ENCODE data around the gene ZCWPW1.
"Not testable (repeated sequence)": the region's sequence is repeated elsewhere in the genome, so short reads cannot be mapped to it uniquely, and the experiment has no call there.

ZCWPW1 gene

GRCh38 chr7:100449190-100449795 is 20.8 kb upstream of the ZCWPW1 start:
- no CpG with 5 or more reads among the region's 13 CpGs for WGBS (ENCODE audit: extremely low coverage, insufficient coverage, insufficient read length)

GRCh38 chr7:100447363-100447762 is 18.9 kb upstream of the ZCWPW1 start:
- H3K14ac ChIP-seq (ENCODE audit: low read length); H3K4me1 ChIP-seq (ENCODE audit: control insufficient read depth in 1 of 2, insufficient read depth in 2 of 2, low read length in 2 of 2); H3K4ac ChIP-seq (ENCODE audit: low read depth, low read length); H4K8ac ChIP-seq (ENCODE audit: low read depth, low read length); H2BK120ac ChIP-seq (ENCODE audit: insufficient read depth, low read length, poor library complexity); H3K9me3 ChIP-seq (ENCODE audit: insufficient read depth, low read depth, low read length); H2AK5ac ChIP-seq (ENCODE audit: low read length); H3K23ac ChIP-seq (ENCODE audit: low read length); H3K79me2 ChIP-seq (ENCODE audit: control insufficient read depth, insufficient read depth, low read length, poor library complexity); H3K9ac ChIP-seq (ENCODE audit: low read length); H3K36me3 ChIP-seq (ENCODE audit: control insufficient read depth in 1 of 2, insufficient read depth in 2 of 2, low read length in 2 of 2); H2BK12ac ChIP-seq (ENCODE audit: low read length); H3K27ac ChIP-seq (ENCODE audit: low read depth, low read length); DNase-seq; H3K79me1 ChIP-seq (ENCODE audit: low read length); H2BK5ac ChIP-seq (ENCODE audit: low read depth, low read length, poor library complexity); H3K18ac ChIP-seq (ENCODE audit: low read length); H4K91ac ChIP-seq (ENCODE audit: low read depth, low read length); H4K12ac ChIP-seq (ENCODE audit: low read depth, low read length); H3K4me3 ChIP-seq (ENCODE audit: low read depth, low read length); H2AFZ ChIP-seq (ENCODE audit: insufficient read depth, low read length, poor library complexity); H3K4me2 ChIP-seq (ENCODE audit: low read length); H3K27me3 ChIP-seq (ENCODE audit: insufficient read depth, low read length): not testable (repeated sequence)
- no CpG with 5 or more reads among the region's 8 CpGs for WGBS (ENCODE audit: extremely low coverage, insufficient coverage, insufficient read length)

More at GRCh38 chr7:100449190-100449795, 20.8 kb upstream of the ZCWPW1 start:
- Histone ChIP-seq H4K91ac (ENCODE audit: low read depth, low read length) (no peak overlapping the region), H3K4me1 (ENCODE audit: control insufficient read depth in 1 of 2, insufficient read depth in 2 of 2, low read length in 2 of 2) (peaks cover 2 to 3% of the 10 kb centered on the region in 2 experiments), H3K79me2 (ENCODE audit: control insufficient read depth, insufficient read depth, low read length, poor library complexity) (peaks cover 3% of the 10 kb centered on the region), H2BK12ac (ENCODE audit: low read length) (no peak overlapping the region), H4K8ac (ENCODE audit: low read depth, low read length) (no peak overlapping the region), H3K23ac (ENCODE audit: low read length) (no peak overlapping the region), H3K14ac (ENCODE audit: low read length) (no peak overlapping the region), H3K79me1 (ENCODE audit: low read length) (peaks cover 5% of the 10 kb centered on the region), H3K9ac (ENCODE audit: low read length) (no peak overlapping the region), H3K27ac (ENCODE audit: low read depth, low read length) (no peak overlapping the region), H2AK5ac (ENCODE audit: low read length) (no peak overlapping the region), H3K4ac (ENCODE audit: low read depth, low read length) (no peak overlapping the region), H2BK5ac (ENCODE audit: low read depth, low read length, poor library complexity) (no peak overlapping the region), H3K4me2 (ENCODE audit: low read length) (no peak overlapping the region), H3K18ac (ENCODE audit: low read length) (no peak overlapping the region), H2BK120ac (ENCODE audit: insufficient read depth, low read length, poor library complexity) (no peak overlapping the region), H3K36me3 (ENCODE audit: control insufficient read depth in 1 of 2, insufficient read depth in 2 of 2, low read length in 2 of 2) (no peaks in the 10 kb centered on the region), H4K12ac (ENCODE audit: low read depth, low read length) (no peak overlapping the region), H3K9me3 (ENCODE audit: insufficient read depth, low read depth, low read length) (no peaks in the 10 kb centered on the region), H3K27me3 (ENCODE audit: insufficient read depth, low read length) (no peaks in the 10 kb centered on the region), H3K4me3 (ENCODE audit: low read depth, low read length) (no peak overlapping the region), H2AFZ (ENCODE audit: insufficient read depth, low read length, poor library complexity) (no peak overlapping the region)
- DNase-seq: no peak

GRCh38 chr7:100446040-100446439 is 17.5 kb upstream of the ZCWPW1 start:
- Histone ChIP-seq H3K4me1 (ENCODE audit: control insufficient read depth in 1 of 2, insufficient read depth in 2 of 2, low read length in 2 of 2) (peaks cover 3 to 5% of the 10 kb centered on the region in 2 experiments), H2AK5ac (ENCODE audit: low read length) (no peak overlapping the region), H3K4me2 (ENCODE audit: low read length) (no peak overlapping the region), H2BK12ac (ENCODE audit: low read length) (no peak overlapping the region), H3K14ac (ENCODE audit: low read length) (no peak overlapping the region), H4K8ac (ENCODE audit: low read depth, low read length) (no peak overlapping the region), H3K27ac (ENCODE audit: low read depth, low read length) (no peak overlapping the region), H3K36me3 (ENCODE audit: control insufficient read depth in 1 of 2, insufficient read depth in 2 of 2, low read length in 2 of 2) (no peaks in the 10 kb centered on the region), H3K9me3 (ENCODE audit: insufficient read depth, low read depth, low read length) (no peaks in the 10 kb centered on the region), H4K12ac (ENCODE audit: low read depth, low read length) (no peak overlapping the region), H3K27me3 (ENCODE audit: insufficient read depth, low read length) (no peaks in the 10 kb centered on the region), H3K79me2 (ENCODE audit: control insufficient read depth, insufficient read depth, low read length, poor library complexity) (peaks cover 3% of the 10 kb centered on the region), H2AFZ (ENCODE audit: insufficient read depth, low read length, poor library complexity) (no peak overlapping the region), H3K9ac (ENCODE audit: low read length) (no peak overlapping the region), H3K4ac (ENCODE audit: low read depth, low read length) (no peak overlapping the region), H4K91ac (ENCODE audit: low read depth, low read length) (no peak overlapping the region), H3K79me1 (ENCODE audit: low read length) (peaks cover 5% of the 10 kb centered on the region), H3K4me3 (ENCODE audit: low read depth, low read length) (no peak overlapping the region), H3K23ac (ENCODE audit: low read length) (no peak overlapping the region), H3K18ac (ENCODE audit: low read length) (no peak overlapping the region), H2BK120ac (ENCODE audit: insufficient read depth, low read length, poor library complexity) (no peak overlapping the region), H2BK5ac (ENCODE audit: low read depth, low read length, poor library complexity) (no peak overlapping the region)
- DNase-seq: no peak
- no CpG with 5 or more reads among the region's 2 CpGs for WGBS (ENCODE audit: extremely low coverage, insufficient coverage, insufficient read length)

GRCh38 chr7:100444311-100445278 is 16.1 kb upstream of the ZCWPW1 start:
- H2AK5ac ChIP-seq (ENCODE audit: low read length): no peak overlapping the region
- H3K9me3 ChIP-seq (ENCODE audit: insufficient read depth, low read depth, low read length): no peaks in the 10 kb centered on the region
- no peak overlapping the region for H4K8ac ChIP-seq (ENCODE audit: low read depth, low read length)
- H4K12ac ChIP-seq (ENCODE audit: low read depth, low read length): no peak overlapping the region
- H3K23ac ChIP-seq (ENCODE audit: low read length): no peak overlapping the region
- H3K4me3 ChIP-seq (ENCODE audit: low read depth, low read length): no peak overlapping the region
- no peak overlapping the region for H3K18ac ChIP-seq (ENCODE audit: low read length)
- no peak overlapping the region for H3K4ac ChIP-seq (ENCODE audit: low read depth, low read length)
- no CpG with 5 or more reads among the region's 14 CpGs for WGBS (ENCODE audit: extremely low coverage, insufficient coverage, insufficient read length)
- no peak overlapping the region for H3K14ac ChIP-seq (ENCODE audit: low read length)
- no peak overlapping the region for H2BK120ac ChIP-seq (ENCODE audit: insufficient read depth, low read length, poor library complexity)
- H3K79me1 ChIP-seq (ENCODE audit: low read length): no peaks in the 10 kb centered on the region
- no peaks in the 10 kb centered on the region for H3K27me3 ChIP-seq (ENCODE audit: insufficient read depth, low read length)
- H2BK12ac ChIP-seq (ENCODE audit: low read length): no peak overlapping the region
- H3K4me2 ChIP-seq (ENCODE audit: low read length): no peak overlapping the region
- no peak overlapping the region for H3K9ac ChIP-seq (ENCODE audit: low read length)
- no peak overlapping the region for H4K91ac ChIP-seq (ENCODE audit: low read depth, low read length)
- H2AFZ ChIP-seq (ENCODE audit: insufficient read depth, low read length, poor library complexity): no peak overlapping the region
- H3K36me3 ChIP-seq (ENCODE audit: control insufficient read depth in 1 of 2, insufficient read depth in 2 of 2, low read length in 2 of 2): no peaks in the 10 kb centered on the region
- H2BK5ac ChIP-seq (ENCODE audit: low read depth, low read length, poor library complexity): no peak overlapping the region
- peak in 1 of 2 donors; percentile 26 for DNase-seq
- no peak overlapping the region for H3K27ac ChIP-seq (ENCODE audit: low read depth, low read length)
- peaks cover 3 to 5% of the 10 kb centered on the region in 2 experiments for H3K4me1 ChIP-seq (ENCODE audit: control insufficient read depth in 1 of 2, insufficient read depth in 2 of 2, low read length in 2 of 2)
- no peaks in the 10 kb centered on the region for H3K79me2 ChIP-seq (ENCODE audit: control insufficient read depth, insufficient read depth, low read length, poor library complexity)

Measured in trophoblast cell (in vitro differentiated cells and primary cell).